ENCODE measurements around the gene GNG10. TPM values are rescaled to one million over a fixed set of nuclear protein-coding genes. Genes with fewer than 3 reads are reported as not detected.

Gene GNG10
- total RNA-seq, 1 donor from 2014 or later = 10.2 TPM

GRCh38 chr9:111637421-111637950 lies 23.9 kb upstream of the GNG10 start:
- no peaks in the 10 kb centered on the region for H3K27me3 Mint-ChIP-seq
- H3K27ac Mint-ChIP-seq = no peak overlapping the region

GRCh38 chr9:111644195-111644772 lies 17.1 kb upstream of the GNG10 start:
- ChIA-PET POLR2A (no interaction called here), CTCF (interaction anchor here (1.0 kb wide), 1 partner anchor 46 kb away, joined by 4 read pairs; no protein-coding TSS in a partner anchor)
- Mint-ChIP-seq H3K4me3 (no peak overlapping the region), H3K27ac (no peak overlapping the region), H3K9me3 (no peaks in the 10 kb centered on the region), H3K27me3 (no peaks in the 10 kb centered on the region), H3K36me3 (ENCODE audit: low read depth) (peaks cover 36% of the 10 kb centered on the region), H3K4me1 (no peaks in the 10 kb centered on the region)
- DNase-seq (no peak), ATAC-seq (ENCODE audit: low read depth) (no peak)
- TF ChIP-seq, protein P1, sequence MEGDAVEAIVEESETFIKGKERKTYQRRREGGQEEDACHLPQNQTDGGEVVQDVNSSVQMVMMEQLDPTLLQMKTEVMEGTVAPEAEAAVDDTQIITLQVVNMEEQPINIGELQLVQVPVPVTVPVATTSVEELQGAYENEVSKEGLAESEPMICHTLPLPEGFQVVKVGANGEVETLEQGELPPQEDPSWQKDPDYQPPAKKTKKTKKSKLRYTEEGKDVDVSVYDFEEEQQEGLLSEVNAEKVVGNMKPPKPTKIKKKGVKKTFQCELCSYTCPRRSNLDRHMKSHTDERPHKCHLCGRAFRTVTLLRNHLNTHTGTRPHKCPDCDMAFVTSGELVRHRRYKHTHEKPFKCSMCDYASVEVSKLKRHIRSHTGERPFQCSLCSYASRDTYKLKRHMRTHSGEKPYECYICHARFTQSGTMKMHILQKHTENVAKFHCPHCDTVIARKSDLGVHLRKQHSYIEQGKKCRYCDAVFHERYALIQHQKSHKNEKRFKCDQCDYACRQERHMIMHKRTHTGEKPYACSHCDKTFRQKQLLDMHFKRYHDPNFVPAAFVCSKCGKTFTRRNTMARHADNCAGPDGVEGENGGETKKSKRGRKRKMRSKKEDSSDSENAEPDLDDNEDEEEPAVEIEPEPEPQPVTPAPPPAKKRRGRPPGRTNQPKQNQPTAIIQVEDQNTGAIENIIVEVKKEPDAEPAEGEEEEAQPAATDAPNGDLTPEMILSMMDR (IDR thresholded peaks at IDR 0.05) = no peak
- intact Hi-C loops (cut with micrococcal nuclease) = no loop called here

More at GRCh38 chr9:111637421-111637950, 23.9 kb upstream of the GNG10 start:
- H3K36me3 Mint-ChIP-seq (ENCODE audit: low read depth) = peaks cover 6% of the 10 kb centered on the region
- ChIA-PET CTCF (no interaction called here), POLR2A (no interaction called here)
- DNase-seq (no peak), ATAC-seq (ENCODE audit: low read depth) (no peak)
- no peaks in the 10 kb centered on the region for H3K9me3 Mint-ChIP-seq
- H3K4me1 Mint-ChIP-seq = peaks cover 13% of the 10 kb centered on the region
- TF ChIP-seq, protein P1 (IDR thresholded peaks at IDR 0.05) = no peak
- no peak overlapping the region for H3K4me3 Mint-ChIP-seq
- intact Hi-C loops (cut with micrococcal nuclease) = no loop called here

- Mint-ChIP-seq H3K9me3 (no peaks in the 10 kb centered on the region), H3K36me3 (ENCODE audit: low read depth) (peaks cover 45% of the 10 kb centered on the region), H3K4me3 (no peak overlapping the region), H3K4me1 (no peaks in the 10 kb centered on the region), H3K27ac (no peak overlapping the region), H3K27me3 (no peaks in the 10 kb centered on the region)
- ChIA-PET POLR2A (no interaction called here), CTCF (interaction anchor here (0.7 kb wide), 1 partner anchor 636 kb away, joined by 3 read pairs; no protein-coding TSS in a partner anchor)
- intact Hi-C loops (cut with micrococcal nuclease) = no loop called here
- ATAC-seq (ENCODE audit: low read depth) = no peak
- DNase-seq = no peak
- TF ChIP-seq, protein P1 (IDR thresholded peaks at IDR 0.05) = no peak
Measured at GRCh38 chr9:111645806-111646205, 15.6 kb upstream of the GNG10 start.

- Mint-ChIP-seq H3K36me3 (ENCODE audit: low read depth) (peaks cover 45% of the 10 kb centered on the region), H3K9me3 (no peaks in the 10 kb centered on the region), H3K27me3 (no peaks in the 10 kb centered on the region), H3K4me3 (no peak overlapping the region), H3K4me1 (no peaks in the 10 kb centered on the region), H3K27ac (no peak overlapping the region)
- CTCF ChIA-PET = interaction anchor here (0.7 kb wide), 1 partner anchor 636 kb away, joined by 3 read pairs; no protein-coding TSS in a partner anchor
- DNase-seq (no peak), ATAC-seq (ENCODE audit: low read depth) (no peak)
- POLR2A ChIA-PET = no interaction called here
- intact Hi-C loops (cut with micrococcal nuclease) = no loop called here
- TF ChIP-seq, protein P1 (IDR thresholded peaks at IDR 0.05) = no peak
Measured at GRCh38 chr9:111646417-111646816, 15.0 kb upstream of the GNG10 start.

DNA sequence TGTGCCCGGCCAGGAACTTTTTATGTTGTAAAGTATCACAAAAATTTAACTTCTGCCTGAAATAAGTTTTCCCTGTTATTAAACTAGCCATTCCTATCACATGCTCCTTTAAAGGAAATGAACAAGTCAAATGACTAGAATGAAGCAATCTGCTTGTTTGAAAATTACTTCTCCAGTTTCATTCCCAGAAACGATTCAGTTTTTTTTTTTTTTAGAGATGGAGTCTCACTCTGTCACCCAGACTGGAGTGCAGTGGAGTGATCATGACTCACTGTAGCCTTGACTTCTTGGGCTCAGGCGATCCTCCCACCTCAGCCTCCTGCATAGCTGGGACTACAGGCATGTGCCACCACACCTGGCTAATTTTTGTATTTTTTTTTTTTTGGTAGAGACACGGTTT lies 13.3 kb upstream of the GNG10 start:
- ATAC-seq (ENCODE audit: low read depth) (no peak), DNase-seq (no peak)
- no peaks in the 10 kb centered on the region for H3K9me3 Mint-ChIP-seq
- H3K4me1 Mint-ChIP-seq = no peaks in the 10 kb centered on the region
- H3K27ac Mint-ChIP-seq = no peak overlapping the region
- intact Hi-C loops (cut with micrococcal nuclease) = no loop called here
- TF ChIP-seq, protein P1 (IDR thresholded peaks at IDR 0.05) = no peak
- no peak overlapping the region for H3K4me3 Mint-ChIP-seq
- peaks cover 43% of the 10 kb centered on the region for H3K36me3 Mint-ChIP-seq (ENCODE audit: low read depth)
- ChIA-PET CTCF (no interaction called here), POLR2A (no interaction called here)
- no peaks in the 10 kb centered on the region for H3K27me3 Mint-ChIP-seq
